Ovary (tissue), 3 donors: ENCODE results near the gene PATE4.
"Not testable (repeated sequence)": the region's sequence is repeated elsewhere in the genome, so short reads cannot be mapped to it uniquely, and the experiment has no call there.

Experiments used
- CTCF ChIP-seq, 3 donors: fragments of 450-650 bp in 2 of 3; fragments of 200-600 bp in 1 of 3; IDR thresholded peaks; one replicate each; pipeline versions ENCODE4 v1.5.1 to v1.8.0; 2016 to 2022; ENCODE audit warnings: antibody characterized with exemption in 3 of 3, mild to moderate bottlenecking in 1 of 3
- EP300 ChIP-seq: sonication (generic); formaldehyde crosslinking; IDR thresholded peaks from one replicate; pipeline ENCODE4 v1.6.1; 2017; ENCODE audit warnings: antibody characterized with exemption
- POLR2A ChIP-seq: fragments of 450-650 bp; IDR thresholded peaks from one replicate; pipeline ENCODE4 v1.6.1; 2017; ENCODE audit warnings: antibody characterized with exemption, mild to moderate bottlenecking, moderate library complexity
- donor health status: DM: no; HTN: no; CAD: no.

- not testable (repeated sequence) for TF ChIP-seq CTCF (IDR thresholded peaks at IDR 0.05); EP300; POLR2A
Measured at GRCh38 chr11:125857670-125858069, 24.6 kb downstream of the PATE4 start.
